Measurements from ENCODE around the gene RHEB.

RHEB gene

DNA sequence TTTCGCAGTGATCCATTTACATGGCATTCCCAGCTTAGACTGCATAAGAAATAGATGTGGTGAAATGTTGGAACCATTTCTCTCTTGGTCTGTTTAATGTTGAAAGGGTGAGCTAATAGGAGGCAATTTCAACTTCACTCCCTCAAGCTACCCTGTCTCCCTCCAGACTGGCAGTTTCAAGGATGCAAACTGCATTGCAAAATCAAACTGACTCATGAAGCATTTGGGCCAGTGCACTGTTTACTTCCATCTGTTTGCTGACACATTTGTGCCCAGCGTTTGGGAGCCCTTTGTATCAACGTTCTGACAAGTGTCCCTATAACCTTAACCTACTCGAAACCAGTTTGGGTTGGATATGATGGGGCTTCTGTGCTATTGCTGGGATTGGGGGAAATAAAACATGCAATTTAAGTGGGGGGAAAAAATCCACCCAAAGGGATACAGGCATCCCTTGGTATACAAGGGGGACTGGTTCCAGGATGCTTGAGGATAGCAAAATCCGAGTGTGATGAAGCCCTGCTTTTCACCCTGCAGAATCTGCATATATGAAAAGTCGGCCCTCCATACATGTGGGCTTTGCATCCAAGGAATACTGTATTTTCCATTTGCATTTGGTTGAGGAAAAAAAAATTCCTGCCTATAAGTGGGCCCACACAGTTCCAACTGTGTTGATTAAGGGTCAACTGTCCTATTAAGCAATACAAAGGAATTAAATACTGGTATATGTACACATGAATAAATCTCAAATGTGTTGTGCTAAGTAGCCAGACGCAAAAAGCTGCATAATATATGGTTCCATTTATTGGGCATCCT is 15.6 kb downstream of the RHEB start:
- no peak for DNase-seq (ENCODE audit: low spot score)

DNA sequence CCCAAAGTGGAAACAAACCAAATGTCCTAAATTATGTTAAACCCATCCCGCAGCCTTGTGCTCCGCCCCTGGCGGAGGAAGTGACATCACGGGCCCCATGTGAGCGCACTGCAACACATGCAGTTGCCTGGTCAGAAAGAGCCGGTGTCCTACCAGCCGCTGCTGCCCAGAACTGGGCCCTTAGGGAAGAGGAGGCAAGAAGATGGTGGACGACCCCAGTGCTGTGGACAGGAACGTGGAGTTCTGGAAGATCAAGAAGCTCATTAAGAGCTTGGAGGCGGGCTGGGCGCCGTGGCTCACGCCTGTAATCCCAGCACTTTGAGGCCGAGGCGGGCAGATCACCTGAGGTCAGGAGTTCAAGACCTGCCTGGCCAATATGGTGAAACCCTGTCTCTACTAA is 18.0 kb downstream of the RHEB start:
- no peak for DNase-seq (ENCODE audit: low spot score)

DNA sequence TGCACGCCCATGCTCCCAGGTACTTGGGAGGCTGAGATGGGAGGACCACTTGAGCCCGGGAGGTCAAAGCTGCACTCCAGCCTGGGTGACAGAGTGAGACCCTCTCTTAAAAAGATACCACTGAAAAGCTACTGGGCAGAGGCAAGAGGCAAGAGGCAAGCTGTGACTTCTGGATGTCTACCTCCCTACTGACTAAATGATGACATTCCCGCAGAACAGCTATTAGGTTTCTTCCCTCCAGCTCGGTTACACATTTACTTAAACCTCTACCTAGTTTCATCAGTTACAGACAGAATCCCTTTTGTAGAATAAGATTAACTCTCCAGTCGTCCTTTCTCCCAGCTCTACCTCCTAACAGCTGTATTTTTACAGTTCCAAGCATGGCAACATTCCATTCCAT is 21.2 kb downstream of the RHEB start:
- DNase-seq (ENCODE audit: low spot score) = no peak

- no peak for DNase-seq (ENCODE audit: low spot score)
Observed at GRCh38 chr7:151497306-151497871, 22.3 kb downstream of the RHEB start.

DNA sequence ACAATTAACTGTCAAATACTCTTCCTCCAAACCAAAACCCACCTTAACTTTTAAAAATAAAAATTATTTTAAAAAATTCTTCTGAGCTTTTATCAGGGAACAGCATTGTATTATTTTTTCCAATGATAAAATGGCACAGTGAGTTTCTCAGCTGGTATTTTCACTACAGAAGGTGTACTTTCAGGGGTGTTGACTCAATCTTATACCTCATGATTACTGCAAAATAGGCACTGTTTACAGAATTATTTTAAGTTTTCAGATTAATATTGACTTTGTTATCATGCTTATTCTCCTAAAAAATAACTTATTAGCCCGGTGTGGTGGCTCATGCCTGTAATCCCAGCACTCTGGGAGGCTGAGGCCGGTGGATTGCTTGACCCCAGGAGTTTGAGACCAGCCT is 24.3 kb downstream of the RHEB start:
- DNase-seq (ENCODE audit: low spot score) = no peak

GRCh38 chr7:151494298-151495284 is 25.1 kb downstream of the RHEB start:
- no peak for DNase-seq (ENCODE audit: low spot score)

GRCh38 chr7:151493083-151493482 is 26.6 kb downstream of the RHEB start:
- DNase-seq (ENCODE audit: low spot score) = no peak

DNA sequence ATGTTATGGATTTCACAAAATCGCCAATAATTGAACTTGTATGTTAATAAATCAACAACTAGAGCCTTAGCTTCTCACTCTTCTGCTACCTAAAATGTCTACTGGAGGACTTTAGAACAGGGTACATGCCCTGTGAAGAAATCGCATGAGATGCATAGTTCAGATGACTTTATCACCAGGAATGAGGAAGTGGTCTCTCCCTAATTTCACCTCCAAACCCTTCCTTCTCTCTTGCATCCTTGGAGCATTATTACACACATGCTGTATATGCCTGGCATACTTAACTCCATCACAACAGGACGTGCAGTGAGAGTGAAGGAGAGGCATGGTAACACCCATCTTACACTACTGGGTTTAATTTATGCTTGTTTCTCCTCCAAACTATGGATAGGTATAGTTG is 27.8 kb downstream of the RHEB start:
- DNase-seq (ENCODE audit: low spot score) = no peak

GRCh38 chr7:151490456-151491105 is 29.1 kb downstream of the RHEB start:
- no peak for DNase-seq (ENCODE audit: low spot score)

- no peak for DNase-seq (ENCODE audit: low spot score)
Observed at GRCh38 chr7:151489498-151489897, 30.2 kb downstream of the RHEB start.

GRCh38 chr7:151488096-151488495 is 31.6 kb downstream of the RHEB start:
- DNase-seq (ENCODE audit: low spot score) = no peak

DNA sequence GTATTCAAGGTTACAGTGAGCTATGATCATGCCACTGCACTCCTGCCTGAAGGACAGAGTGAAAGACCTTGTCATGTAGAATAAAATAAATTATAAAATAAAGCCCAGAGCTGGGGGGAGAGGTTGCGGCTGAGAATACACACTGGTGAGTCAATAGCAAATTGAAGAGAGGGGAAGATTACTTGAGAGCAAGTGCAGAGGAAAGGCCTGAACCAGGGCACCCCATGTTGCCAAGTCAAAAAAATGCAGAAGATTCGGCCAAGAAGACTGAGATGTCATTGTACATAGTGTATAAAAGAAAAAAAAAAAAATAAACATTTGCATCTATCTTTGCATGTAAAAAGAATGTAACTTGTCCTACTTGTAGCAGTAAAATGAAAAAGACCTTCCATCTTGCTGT is 32.5 kb downstream of the RHEB start:
- no peak for DNase-seq (ENCODE audit: low spot score)

DNA sequence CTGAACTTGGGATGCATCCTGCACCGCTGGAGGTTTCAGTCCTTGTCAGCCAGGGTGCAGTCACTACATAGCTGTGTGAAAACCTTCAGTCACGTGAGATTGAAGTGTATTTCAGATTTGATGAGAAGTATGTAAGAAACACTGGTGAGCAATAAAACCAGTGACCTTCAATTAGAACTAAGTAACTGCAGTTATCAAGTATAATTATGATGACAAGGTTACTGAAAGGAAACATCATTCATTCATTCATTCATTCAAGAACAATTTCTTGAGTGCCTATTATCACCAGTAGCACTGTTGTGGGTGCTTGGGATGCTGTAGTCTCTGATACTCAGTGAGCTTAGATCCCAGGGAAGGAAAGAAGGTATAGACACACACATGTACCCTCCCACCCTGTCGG is 33.6 kb downstream of the RHEB start:
- DNase-seq (ENCODE audit: low spot score) = no peak

- DNase-seq (ENCODE audit: low spot score) = no peak
Observed at GRCh38 chr7:151484971-151485707, 34.6 kb downstream of the RHEB start.

- no peak for DNase-seq (ENCODE audit: low spot score)
Observed at GRCh38 chr7:151483711-151483983, 36.0 kb downstream of the RHEB start.

- DNase-seq (ENCODE audit: low spot score) = no peak
Observed at GRCh38 chr7:151482883-151483710, 36.6 kb downstream of the RHEB start.

GRCh38 chr7:151481650-151482505 is 37.8 kb downstream of the RHEB start:
- DNase-seq (ENCODE audit: low spot score) = no peak

- no peak for DNase-seq (ENCODE audit: low spot score)
Observed at GRCh38 chr7:151477867-151478266, 41.8 kb downstream of the RHEB start.

DNA sequence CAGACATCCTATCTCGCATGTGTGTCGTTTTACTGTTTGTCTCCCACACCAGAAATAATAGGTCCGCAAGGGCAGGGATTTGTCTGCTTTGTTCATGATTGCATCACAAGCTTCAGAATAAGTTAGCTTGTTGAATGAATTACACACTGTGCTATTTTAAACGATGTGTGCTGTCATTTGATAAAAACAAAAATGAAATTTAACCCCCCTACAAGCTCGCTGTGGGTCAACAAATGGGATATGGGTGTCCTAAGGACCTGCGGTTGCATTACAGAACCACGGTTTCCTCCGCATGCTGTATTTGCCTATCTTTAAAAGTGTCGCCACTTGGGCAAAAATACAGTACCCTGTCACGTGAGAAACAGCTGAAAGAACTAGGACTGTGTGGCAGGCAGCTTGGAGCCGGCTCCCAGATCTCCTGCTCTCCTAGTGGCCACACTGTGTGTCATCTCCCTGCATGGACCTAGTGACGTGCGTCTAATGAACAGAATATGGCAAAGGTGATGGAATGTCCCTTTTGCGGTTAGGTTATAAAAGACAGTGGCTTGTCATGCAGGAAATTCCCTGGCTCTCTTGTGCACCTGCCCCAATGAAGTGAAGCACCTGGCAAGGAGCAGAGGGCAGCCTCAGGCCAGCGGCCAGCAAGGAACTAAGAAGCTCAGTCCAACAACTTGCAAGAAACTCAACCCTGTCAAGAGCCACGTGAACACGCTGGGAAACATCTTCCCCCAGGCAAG is 46.9 kb downstream of the RHEB start:
- DNase-seq (ENCODE audit: low spot score) = no peak

Data from COLO829 (cell line).